WTC11 (cell line): Measurements from ENCODE around the gene EPM2A. TPM values are rescaled to one million over a fixed set of nuclear protein-coding genes. Genes with fewer than 3 reads are reported as not detected.

ENCODE experiments used
- AFF4 ChIP-seq: sonication (generic); formaldehyde crosslinking; IDR thresholded peaks from 2 replicates; pipeline ENCODE4 v1.8.1; 2023; ENCODE audit warnings: mild to moderate bottlenecking, missing genetic modification reagents, borderline replicate concordance
- ARID4B ChIP-seq: sonication (generic); formaldehyde crosslinking; IDR thresholded peaks from 2 replicates; pipeline ENCODE4 v1.8.0; 2023; ENCODE audit warnings: missing genetic modification reagents, mild to moderate bottlenecking, borderline replicate concordance
- E2F1 ChIP-seq: sonication (generic); formaldehyde crosslinking; IDR thresholded peaks from 2 replicates; pipeline ENCODE4 v1.8.0; 2022; ENCODE audit warnings: mild to moderate bottlenecking, missing genetic modification reagents
- E2F4 ChIP-seq: sonication (generic); formaldehyde crosslinking; IDR thresholded peaks from 2 replicates; pipeline ENCODE4 v1.8.1; 2022; ENCODE audit warnings: low read depth, mild to moderate bottlenecking, moderate library complexity, missing genetic modification reagents, borderline replicate concordance
- ELF4 ChIP-seq: sonication (generic); formaldehyde crosslinking; IDR thresholded peaks from 2 replicates; pipeline ENCODE4 v1.8.1; 2022; ENCODE audit warnings: low read depth, mild to moderate bottlenecking, moderate library complexity, missing genetic modification reagents
- FOXK1 ChIP-seq: sonication (generic); formaldehyde crosslinking; IDR thresholded peaks from 2 replicates; pipeline ENCODE4 v1.8.0; 2022; ENCODE audit warnings: mild to moderate bottlenecking, moderate library complexity, missing genetic modification reagents
- MYBL2 ChIP-seq: sonication (generic); formaldehyde crosslinking; IDR thresholded peaks from 2 replicates; pipeline ENCODE4 v1.8.1; 2023; ENCODE audit warnings: mild to moderate bottlenecking, moderate library complexity, missing genetic modification reagents
- PRDM15 ChIP-seq: sonication (generic); formaldehyde crosslinking; IDR thresholded peaks from 2 replicates; pipeline ENCODE4 v1.8.0; 2022; ENCODE audit warnings: missing genetic modification reagents
- RORB ChIP-seq: fragments of 250-450 bp; sonication (Bioruptor Pico); IDR thresholded peaks from 2 replicates; pipeline ENCODE4 v1.9.0; 2021; ENCODE audit warnings: mild to moderate bottlenecking
- SOX15 ChIP-seq: fragments of 250-450 bp; sonication (Bioruptor Pico); IDR thresholded peaks from 2 replicates; pipeline ENCODE4 v1.9.0; 2021; ENCODE audit warnings: mild to moderate bottlenecking
- STAT6 ChIP-seq: sonication (generic); formaldehyde crosslinking; conservative IDR thresholded peaks from 2 replicates; pipeline ENCODE4 v1.8.1; 2023; ENCODE audit warnings: mild to moderate bottlenecking, low read depth, missing genetic modification reagents, moderate library complexity
- TP53 ChIP-seq: sonication (generic); formaldehyde crosslinking; IDR thresholded peaks from 2 replicates; pipeline ENCODE4 v1.8.1; 2023; ENCODE audit warnings: mild to moderate bottlenecking, missing genetic modification reagents
- ZNF423 ChIP-seq: fragments of 250-450 bp; sonication (Bioruptor Pico); IDR thresholded peaks from 2 replicates; pipeline ENCODE4 v2.1.2; 2022; ENCODE audit warnings: mild to moderate bottlenecking, moderate library complexity
- ZNF532 ChIP-seq: fragments of 250-450 bp; sonication (Bioruptor Pico); IDR thresholded peaks from 2 replicates; pipeline ENCODE4 v1.9.0; 2021; ENCODE audit warnings: mild to moderate bottlenecking, borderline replicate concordance
- total RNA-seq: library from RNA; stranded (reverse); gene quantifications from 3 replicates; pipeline ENCODE4 v1.2.3, GENCODE V29; 2021

EPM2A gene
- total RNA-seq, 1 experiment from 2014 or later = 5.3 TPM

GRCh38 chr6:145735356-145736165 is at the start of gene EPM2A (continued):
- TF ChIP-seq STAT6 (CRISPR knock-in tag) (no peak), ARID4B (CRISPR knock-in tag) (peak; percentile 71), AFF4 (0 out of 2 replicates have a peak, but pooled peaks have one; percentile 34), MYBL2 (CRISPR knock-in tag) (no peak), E2F4 (CRISPR knock-in tag) (peak; percentile 47; the same call in 1 of the 2 replicates), PRDM15 (peak; percentile 82), E2F1 (CRISPR knock-in tag) (0 out of 2 replicates have a peak, but pooled peaks have one; percentile 28), ZNF423 (CRISPR knock-in tag) (peak; percentile 83; the same call in 1 of the 2 replicates), FOXK1 (CRISPR knock-in tag) (peak; percentile 63; the same call in 1 of the 2 replicates), TP53 (CRISPR knock-in tag) (peak; percentile 85), RORB (CRISPR knock-in tag) (no peak), ELF4 (CRISPR knock-in tag) (0 out of 2 replicates have a peak, but pooled peaks have one; percentile 22), ZNF532 (CRISPR knock-in tag) (0 out of 2 replicates have a peak, but pooled peaks have one; percentile 64), SOX15 (no peak)
